ENCODE measurements around the gene ERC1.

GRCh38 chr12:1328391-1328790 lies 337.4 kb downstream of the ERC1 start:
- TF ChIP-seq EZH2 (IDR thresholded peaks at IDR 0.05) = no peak
- no peak for TF ChIP-seq POLR2AphosphoS5 (IDR thresholded peaks at IDR 0.05; ENCODE audit: borderline replicate concordance, low read depth, low read length)
- TF ChIP-seq FOXP2 (optimal IDR thresholded peaks at IDR 0.05; ENCODE audit: control extremely low read depth, extremely low read length, insufficient read depth) = no peak
